HL-60 (cell line): ENCODE results near the gene DIP2A.
A peak's percentile ranks its signal among the peaks of the same experiment; 100 is the strongest.

Experiments
- DNase-seq, 2 experiments: peaks; one replicate each; pipeline ENCODE4 v3.0.0-alpha.2; 2010 to 2020; ENCODE audit warnings: low read depth in 1 of 2, low spot score in 1 of 2
- H3K27ac ChIP-seq: fragments of 250-450 bp; sonication (Bioruptor Pico); replicated peaks from 2 replicates; pipeline ENCODE4 v1.5.1; 2020; ENCODE audit warnings: mild to moderate bottlenecking, moderate library complexity
- H3K27me3 ChIP-seq: fragments of 250-450 bp; sonication (Bioruptor Pico); 2 replicates; pipeline ENCODE4 v1.5.1; 2021; ENCODE audit warnings: mild to moderate bottlenecking, moderate library complexity; ENCODE audit not compliant: insufficient read depth, poor library complexity, severe bottlenecking
- H3K4me3 ChIP-seq: replicated peaks from 2 replicates; pipeline ENCODE4 v1.5.1; 2011; ENCODE audit warnings: mild to moderate bottlenecking, control low read depth, low read length; ENCODE audit not compliant: insufficient read depth
- GABPA ChIP-seq: IDR thresholded peaks from 2 replicates; pipeline ENCODE4 v1.6.1; 2012; ENCODE audit warnings: low read depth
- POLR2AphosphoS5 ChIP-seq: IDR thresholded peaks from 2 replicates; pipeline ENCODE4 v1.6.1; 2012; ENCODE audit warnings: low read depth
- SPI1 ChIP-seq: IDR thresholded peaks from 2 replicates; pipeline ENCODE4 v1.6.1; 2012; ENCODE audit warnings: low read depth, mild to moderate bottlenecking, borderline replicate concordance
- TF ChIP-seq, protein P1 (sequence below): IDR thresholded peaks from 2 replicates; pipeline ENCODE4 v1.6.1; 2012; ENCODE audit warnings: low read depth; ENCODE audit not compliant: insufficient replicate concordance
- TF ChIP-seq, protein P2 (sequence below): IDR thresholded peaks from one replicate; pipeline ENCODE4 v1.5.1; 2011; ENCODE audit warnings: low read length, control low read depth, inconsistent platforms; ENCODE audit not compliant: insufficient read depth

The DIP2A gene

GRCh38 chr21:46552274-46552673 lies 93.6 kb downstream of the DIP2A start:
- peak overlapping the region; percentile 86 for H3K27ac ChIP-seq
- H3K27me3 ChIP-seq: no peaks in the 10 kb centered on the region
- TF ChIP-seq, protein P1, sequence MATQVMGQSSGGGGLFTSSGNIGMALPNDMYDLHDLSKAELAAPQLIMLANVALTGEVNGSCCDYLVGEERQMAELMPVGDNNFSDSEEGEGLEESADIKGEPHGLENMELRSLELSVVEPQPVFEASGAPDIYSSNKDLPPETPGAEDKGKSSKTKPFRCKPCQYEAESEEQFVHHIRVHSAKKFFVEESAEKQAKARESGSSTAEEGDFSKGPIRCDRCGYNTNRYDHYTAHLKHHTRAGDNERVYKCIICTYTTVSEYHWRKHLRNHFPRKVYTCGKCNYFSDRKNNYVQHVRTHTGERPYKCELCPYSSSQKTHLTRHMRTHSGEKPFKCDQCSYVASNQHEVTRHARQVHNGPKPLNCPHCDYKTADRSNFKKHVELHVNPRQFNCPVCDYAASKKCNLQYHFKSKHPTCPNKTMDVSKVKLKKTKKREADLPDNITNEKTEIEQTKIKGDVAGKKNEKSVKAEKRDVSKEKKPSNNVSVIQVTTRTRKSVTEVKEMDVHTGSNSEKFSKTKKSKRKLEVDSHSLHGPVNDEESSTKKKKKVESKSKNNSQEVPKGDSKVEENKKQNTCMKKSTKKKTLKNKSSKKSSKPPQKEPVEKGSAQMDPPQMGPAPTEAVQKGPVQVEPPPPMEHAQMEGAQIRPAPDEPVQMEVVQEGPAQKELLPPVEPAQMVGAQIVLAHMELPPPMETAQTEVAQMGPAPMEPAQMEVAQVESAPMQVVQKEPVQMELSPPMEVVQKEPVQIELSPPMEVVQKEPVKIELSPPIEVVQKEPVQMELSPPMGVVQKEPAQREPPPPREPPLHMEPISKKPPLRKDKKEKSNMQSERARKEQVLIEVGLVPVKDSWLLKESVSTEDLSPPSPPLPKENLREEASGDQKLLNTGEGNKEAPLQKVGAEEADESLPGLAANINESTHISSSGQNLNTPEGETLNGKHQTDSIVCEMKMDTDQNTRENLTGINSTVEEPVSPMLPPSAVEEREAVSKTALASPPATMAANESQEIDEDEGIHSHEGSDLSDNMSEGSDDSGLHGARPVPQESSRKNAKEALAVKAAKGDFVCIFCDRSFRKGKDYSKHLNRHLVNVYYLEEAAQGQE: peak; percentile 39
- TF ChIP-seq, protein P2, sequence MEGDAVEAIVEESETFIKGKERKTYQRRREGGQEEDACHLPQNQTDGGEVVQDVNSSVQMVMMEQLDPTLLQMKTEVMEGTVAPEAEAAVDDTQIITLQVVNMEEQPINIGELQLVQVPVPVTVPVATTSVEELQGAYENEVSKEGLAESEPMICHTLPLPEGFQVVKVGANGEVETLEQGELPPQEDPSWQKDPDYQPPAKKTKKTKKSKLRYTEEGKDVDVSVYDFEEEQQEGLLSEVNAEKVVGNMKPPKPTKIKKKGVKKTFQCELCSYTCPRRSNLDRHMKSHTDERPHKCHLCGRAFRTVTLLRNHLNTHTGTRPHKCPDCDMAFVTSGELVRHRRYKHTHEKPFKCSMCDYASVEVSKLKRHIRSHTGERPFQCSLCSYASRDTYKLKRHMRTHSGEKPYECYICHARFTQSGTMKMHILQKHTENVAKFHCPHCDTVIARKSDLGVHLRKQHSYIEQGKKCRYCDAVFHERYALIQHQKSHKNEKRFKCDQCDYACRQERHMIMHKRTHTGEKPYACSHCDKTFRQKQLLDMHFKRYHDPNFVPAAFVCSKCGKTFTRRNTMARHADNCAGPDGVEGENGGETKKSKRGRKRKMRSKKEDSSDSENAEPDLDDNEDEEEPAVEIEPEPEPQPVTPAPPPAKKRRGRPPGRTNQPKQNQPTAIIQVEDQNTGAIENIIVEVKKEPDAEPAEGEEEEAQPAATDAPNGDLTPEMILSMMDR: no peak
- no peak for TF ChIP-seq GABPA
- TF ChIP-seq POLR2AphosphoS5: no peak; the same call in 1 of the 2 replicates
- TF ChIP-seq SPI1: peak; percentile 60; the same call in 1 of the 2 replicates
- peak; percentile 81 to 87 for DNase-seq
- no peak overlapping the region; the same call in 1 of the 2 replicates for H3K4me3 ChIP-seq

DNA sequence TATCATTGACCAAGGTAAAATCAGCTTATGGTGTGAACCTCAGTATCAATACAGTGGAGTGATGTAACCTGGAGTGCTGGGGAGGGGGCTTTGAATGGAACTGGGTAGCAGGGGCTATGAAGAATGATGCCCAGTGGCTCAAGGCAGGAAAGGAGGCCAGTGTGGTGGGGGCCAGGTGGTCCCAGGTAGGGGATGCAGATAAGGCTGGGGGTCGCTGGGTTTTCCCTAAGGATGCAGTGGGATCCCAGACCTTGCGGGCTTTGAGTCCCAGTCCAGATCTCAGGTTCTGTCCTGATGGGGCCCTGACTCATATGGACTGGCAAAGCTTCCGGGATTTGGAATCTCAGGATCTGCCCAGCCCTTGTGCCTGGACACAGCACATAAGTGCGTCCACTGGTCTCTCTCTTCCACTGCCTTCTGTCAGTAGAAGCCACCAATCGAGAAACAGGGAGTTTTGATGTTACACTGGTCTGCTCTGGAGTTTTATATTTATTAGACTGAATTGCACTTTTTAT lies 94.2 kb downstream of the DIP2A start:
- no peak for DNase-seq
- Histone ChIP-seq H3K27ac (peak overlapping the region; percentile 86), H3K27me3 (no peaks in the 10 kb centered on the region), H3K4me3 (no peak overlapping the region)
- TF ChIP-seq GABPA: no peak
- TF ChIP-seq, protein P2: no peak

- Histone ChIP-seq H3K27me3 (no peaks in the 10 kb centered on the region), H3K4me3 (no peak overlapping the region), H3K27ac (no peak overlapping the region)
- DNase-seq: no peak
- TF ChIP-seq POLR2AphosphoS5 (no peak), SPI1 (no peak), GABPA (no peak)
- TF ChIP-seq, protein P1: no peak
- TF ChIP-seq, protein P2: no peak
These were observed 95.3 kb downstream of the DIP2A start for GRCh38 chr21:46553993-46554392.
